HepG2 (cell line): ENCODE results near the gene PLRG1. TPM values are rescaled to one million over a fixed set of nuclear protein-coding genes. Genes with fewer than 3 reads are reported as not detected.
A peak's percentile ranks its signal among the peaks of the same experiment; 100 is the strongest.

Source experiments
- ATM ChIP-seq: fragments of 450-650 bp; IDR thresholded peaks from 2 replicates; pipeline ENCODE4 v1.7.1; 2017; ENCODE audit warnings: mild to moderate bottlenecking, borderline replicate concordance
- CBFB ChIP-seq: sonication (generic); formaldehyde crosslinking; IDR thresholded peaks from 2 replicates; pipeline ENCODE4 v1.4.0; 2020; ENCODE audit warnings: missing genetic modification reagents
- EHMT2 ChIP-seq: fragments of 200-600 bp; sonication (generic); IDR thresholded peaks from 2 replicates; pipeline ENCODE4 v1.7.0; 2017; ENCODE audit warnings: antibody characterized with exemption, low read depth, low read length, borderline replicate concordance
- HNF4A ChIP-seq: sonication (generic); formaldehyde crosslinking; IDR thresholded peaks from 2 replicates; pipeline ENCODE4 v1.4.0; 2020; ENCODE audit warnings: missing genetic modification reagents
- NFKB2 ChIP-seq: sonication (generic); formaldehyde crosslinking; IDR thresholded peaks from 2 replicates; pipeline ENCODE4 v1.4.0; 2020; ENCODE audit warnings: missing genetic modification reagents, borderline replicate concordance
- PCBP1 ChIP-seq: fragments of 200-400 bp; formaldehyde crosslinking; IDR thresholded peaks from 2 replicates; pipeline ENCODE4 v1.6.1; 2017; ENCODE audit warnings: mild to moderate bottlenecking, low read depth, low read length, borderline replicate concordance
- PITX1 ChIP-seq: sonication (generic); formaldehyde crosslinking; IDR thresholded peaks from 2 replicates; pipeline ENCODE4 v1.5.1; 2020; ENCODE audit warnings: mild to moderate bottlenecking, missing genetic modification reagents
- REL ChIP-seq: sonication (generic); formaldehyde crosslinking; conservative IDR thresholded peaks from 2 replicates; pipeline ENCODE4 v1.8.0; 2022; ENCODE audit warnings: mild to moderate bottlenecking, missing genetic modification reagents, moderate library complexity
- SMAD9 ChIP-seq: sonication (generic); formaldehyde crosslinking; IDR thresholded peaks from 2 replicates; pipeline ENCODE4 v1.5.1; 2020; ENCODE audit warnings: mild to moderate bottlenecking, missing genetic modification reagents
- SP140L ChIP-seq: sonication (generic); formaldehyde crosslinking; IDR thresholded peaks from 2 replicates; pipeline ENCODE4 v1.4.0; 2020; ENCODE audit warnings: missing genetic modification reagents, borderline replicate concordance
- TCF7 ChIP-seq: sonication (generic); IDR thresholded peaks from 2 replicates; pipeline ENCODE4 v1.6.1; 2016; ENCODE audit warnings: antibody characterized with exemption, low read depth
- U2AF2 ChIP-seq: fragments of 200-400 bp; formaldehyde crosslinking; IDR thresholded peaks from 2 replicates; pipeline ENCODE4 v1.6.1; 2017; ENCODE audit warnings: low read depth, mild to moderate bottlenecking, low read length
- YEATS4 ChIP-seq: sonication (generic); formaldehyde crosslinking; IDR thresholded peaks from 2 replicates; pipeline ENCODE4 v1.4.0; 2020; ENCODE audit warnings: missing genetic modification reagents, borderline replicate concordance
- ZBTB2 ChIP-seq: sonication (generic); formaldehyde crosslinking; IDR thresholded peaks from 2 replicates; pipeline ENCODE4 v1.8.0; 2022; ENCODE audit warnings: low read depth, missing genetic modification reagents
- ZC3H4 ChIP-seq: sonication (generic); formaldehyde crosslinking; IDR thresholded peaks from 2 replicates; pipeline ENCODE4 v1.4.0; 2020; ENCODE audit warnings: missing genetic modification reagents, borderline replicate concordance
- ZFY ChIP-seq: sonication (generic); formaldehyde crosslinking; IDR thresholded peaks from 2 replicates; pipeline ENCODE4 v1.4.0; 2020; ENCODE audit warnings: missing genetic modification reagents
- ZNF225 ChIP-seq: sonication (generic); formaldehyde crosslinking; IDR thresholded peaks from 2 replicates; pipeline ENCODE4 v1.4.0; 2020; ENCODE audit warnings: mild to moderate bottlenecking, missing genetic modification reagents
- ZNF432 ChIP-seq: sonication (generic); formaldehyde crosslinking; IDR thresholded peaks from 2 replicates; pipeline ENCODE4 v1.5.0; 2020; ENCODE audit warnings: missing genetic modification reagents, mild to moderate bottlenecking, borderline replicate concordance
- ZNF530 ChIP-seq: sonication (generic); formaldehyde crosslinking; IDR thresholded peaks from 2 replicates; pipeline ENCODE4 v1.5.0; 2020; ENCODE audit warnings: low read depth, mild to moderate bottlenecking, missing genetic modification reagents
- ZNF550 ChIP-seq: sonication (generic); formaldehyde crosslinking; IDR thresholded peaks from 2 replicates; pipeline ENCODE4 v1.4.0; 2020; ENCODE audit warnings: mild to moderate bottlenecking, missing genetic modification reagents, borderline replicate concordance
- ZNF557 ChIP-seq: sonication (generic); formaldehyde crosslinking; IDR thresholded peaks from 2 replicates; pipeline ENCODE4 v1.4.0; 2020; ENCODE audit warnings: missing genetic modification reagents
- ZNF569 ChIP-seq: sonication (generic); formaldehyde crosslinking; IDR thresholded peaks from 2 replicates; pipeline ENCODE4 v1.5.0; 2020; ENCODE audit warnings: mild to moderate bottlenecking, missing genetic modification reagents, moderate library complexity, borderline replicate concordance
- ZNF572 ChIP-seq: sonication (generic); formaldehyde crosslinking; IDR thresholded peaks from 2 replicates; pipeline ENCODE4 v1.5.1; 2020; ENCODE audit warnings: mild to moderate bottlenecking, missing genetic modification reagents
- ZNF746 ChIP-seq: sonication (generic); formaldehyde crosslinking; IDR thresholded peaks from 2 replicates; pipeline ENCODE4 v1.8.0; 2022; ENCODE audit warnings: mild to moderate bottlenecking, missing genetic modification reagents
- ZNF770 ChIP-seq: sonication (generic); formaldehyde crosslinking; IDR thresholded peaks from 2 replicates; pipeline ENCODE4 v1.5.0; 2020; ENCODE audit warnings: mild to moderate bottlenecking, missing genetic modification reagents
- polyA plus RNA-seq, 8 experiments: library from polyadenylated mRNA; depleted of rRNA in 3 of 8; stranded (reverse) in 7 of 8; unstranded in 1 of 8; fragments of >200 nt; fragmentation: Illumina TruSeq in 4 of 8; extraction: Trizol in 4 of 8; gene quantifications; 2 replicates each; pipeline versions ENCODE4 v1.2.1 to v1.2.3, GENCODE V29; 2011 to 2016; ENCODE audit warnings: low read depth in 4 of 8, missing spikeins in 1 of 8, mixed read lengths in 1 of 8; ENCODE audit not compliant: insufficient read depth in 1 of 8
- total RNA-seq, 5 experiments: library from RNA; depleted of rRNA; stranded (reverse); fragments of >200 nt; fragmentation: Illumina TruSeq; extraction: Trizol; gene quantifications; 2 replicates each; pipeline ENCODE4 v1.2.3, GENCODE V29; 2016; ENCODE audit warnings: low read depth in 1 of 5
- TF ChIP-seq, protein P1 (sequence below): sonication (generic); formaldehyde crosslinking; conservative IDR thresholded peaks from 2 replicates; pipeline ENCODE4 v1.8.1; 2023; ENCODE audit warnings: missing genetic modification reagents

PLRG1 gene
- total and polyA plus RNA-seq, 2 of the 13 experiments (the other 11 are each of a cell fraction or from before 2014, with no cell fraction given): 77.3 to 110 TPM

GRCh38 chr4:154559494-154560418, 9.6 kb upstream of the PLRG1 start (continued):
- TF ChIP-seq ZNF770 (CRISPR knock-in tag) (peak; percentile 27; the same call in 1 of the 2 replicates), ZNF746 (peak; percentile 95), ZNF530 (CRISPR knock-in tag) (no peak), ZNF432 (CRISPR knock-in tag) (no peak), EHMT2 (peak; percentile 73; the same call in 1 of the 2 replicates), ZC3H4 (CRISPR knock-in tag) (no peak), NFKB2 (no peak), YEATS4 (CRISPR knock-in tag) (no peak; the same call in 1 of the 2 replicates), PCBP1 (no peak), ZNF557 (CRISPR knock-in tag) (peak; percentile 87), ZNF225 (CRISPR knock-in tag) (no peak), CBFB (CRISPR knock-in tag) (peak; percentile 74), HNF4A (peak; percentile 93), ZNF569 (CRISPR knock-in tag) (no peak), SMAD9 (no peak), ZNF550 (CRISPR knock-in tag) (no peak), SP140L (CRISPR knock-in tag) (no peak), TCF7 (peak; percentile 90), U2AF2 (no peak), ZNF572 (CRISPR knock-in tag) (no peak), ZFY (no peak), REL (CRISPR knock-in tag) (0 out of 2 replicates have a peak, but pooled peaks have one; percentile 24), PITX1 (CRISPR knock-in tag) (peak; percentile 97), ZBTB2 (CRISPR knock-in tag) (no peak), ATM (no peak)
- TF ChIP-seq, protein P1, sequence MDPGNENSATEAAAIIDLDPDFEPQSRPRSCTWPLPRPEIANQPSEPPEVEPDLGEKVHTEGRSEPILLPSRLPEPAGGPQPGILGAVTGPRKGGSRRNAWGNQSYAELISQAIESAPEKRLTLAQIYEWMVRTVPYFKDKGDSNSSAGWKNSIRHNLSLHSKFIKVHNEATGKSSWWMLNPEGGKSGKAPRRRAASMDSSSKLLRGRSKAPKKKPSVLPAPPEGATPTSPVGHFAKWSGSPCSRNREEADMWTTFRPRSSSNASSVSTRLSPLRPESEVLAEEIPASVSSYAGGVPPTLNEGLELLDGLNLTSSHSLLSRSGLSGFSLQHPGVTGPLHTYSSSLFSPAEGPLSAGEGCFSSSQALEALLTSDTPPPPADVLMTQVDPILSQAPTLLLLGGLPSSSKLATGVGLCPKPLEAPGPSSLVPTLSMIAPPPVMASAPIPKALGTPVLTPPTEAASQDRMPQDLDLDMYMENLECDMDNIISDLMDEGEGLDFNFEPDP (CRISPR knock-in tag): no peak
